Body of pancreas (tissue), 4 donors: Measurements from ENCODE around the gene TLK2.

Experiments
- CTCF ChIP-seq, 7 experiments: fragments of 450-650 bp in 4 of 7; fragments of 200-600 bp in 3 of 7; sonication (generic) in 3 of 7; IDR thresholded peaks; one replicate each; pipeline ENCODE4 v1.5.1; 2016 to 2019; ENCODE audit warnings: antibody characterized with exemption in 7 of 7
- POLR2A ChIP-seq, 3 donors: fragments of 450-650 bp; IDR thresholded peaks; one replicate each; pipeline ENCODE4 v1.6.1; 2016; ENCODE audit warnings: antibody characterized with exemption in 3 of 3, mild to moderate bottlenecking in 2 of 3

DNA sequence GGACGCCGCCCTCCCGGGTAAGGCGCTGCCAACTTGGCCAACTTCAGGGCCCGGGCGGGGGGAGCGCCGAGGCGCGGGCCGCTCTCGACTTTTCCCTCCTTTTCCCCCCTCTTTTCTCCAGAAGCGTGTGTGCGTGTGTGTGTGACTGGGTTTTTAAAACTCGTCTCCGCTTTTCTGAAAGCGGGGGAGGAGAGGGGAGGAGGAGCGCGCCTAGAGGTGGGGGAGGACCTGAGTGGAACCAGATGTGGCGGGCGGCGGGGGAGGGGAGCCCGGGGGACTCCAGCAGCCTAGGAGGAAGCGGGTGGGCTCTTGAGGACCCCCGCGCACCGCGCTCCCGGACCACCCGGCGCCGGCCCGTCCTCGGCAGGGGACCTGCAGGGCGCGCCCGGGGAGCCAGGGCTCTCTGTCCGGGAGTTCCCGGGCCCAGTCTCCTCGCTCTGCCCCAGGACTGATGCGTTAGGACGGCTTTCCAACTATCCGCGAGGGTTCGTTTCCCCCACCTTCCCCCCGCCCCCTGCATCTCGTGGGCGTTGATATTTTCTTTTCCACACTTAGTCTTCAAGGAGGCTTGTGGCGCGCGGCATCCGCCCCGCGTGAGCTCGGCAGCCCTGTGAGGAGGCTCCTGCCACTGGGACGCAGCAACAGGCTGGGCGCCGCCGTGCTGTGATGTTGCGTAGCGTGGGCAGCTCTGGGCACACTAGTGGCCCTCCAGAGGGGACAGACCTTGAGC lies 149.4 kb downstream of the TLK2 start:
- no peak for TF ChIP-seq CTCF (IDR thresholded peaks at IDR 0.05)
- TF ChIP-seq POLR2A (IDR thresholded peaks at IDR 0.05), result no peak
